ENCODE measurements around the gene SLC51B.
"Not testable (repeated sequence)": the region's sequence is repeated elsewhere in the genome, so short reads cannot be mapped to it uniquely, and the experiment has no call there.

Gene SLC51B

DNA sequence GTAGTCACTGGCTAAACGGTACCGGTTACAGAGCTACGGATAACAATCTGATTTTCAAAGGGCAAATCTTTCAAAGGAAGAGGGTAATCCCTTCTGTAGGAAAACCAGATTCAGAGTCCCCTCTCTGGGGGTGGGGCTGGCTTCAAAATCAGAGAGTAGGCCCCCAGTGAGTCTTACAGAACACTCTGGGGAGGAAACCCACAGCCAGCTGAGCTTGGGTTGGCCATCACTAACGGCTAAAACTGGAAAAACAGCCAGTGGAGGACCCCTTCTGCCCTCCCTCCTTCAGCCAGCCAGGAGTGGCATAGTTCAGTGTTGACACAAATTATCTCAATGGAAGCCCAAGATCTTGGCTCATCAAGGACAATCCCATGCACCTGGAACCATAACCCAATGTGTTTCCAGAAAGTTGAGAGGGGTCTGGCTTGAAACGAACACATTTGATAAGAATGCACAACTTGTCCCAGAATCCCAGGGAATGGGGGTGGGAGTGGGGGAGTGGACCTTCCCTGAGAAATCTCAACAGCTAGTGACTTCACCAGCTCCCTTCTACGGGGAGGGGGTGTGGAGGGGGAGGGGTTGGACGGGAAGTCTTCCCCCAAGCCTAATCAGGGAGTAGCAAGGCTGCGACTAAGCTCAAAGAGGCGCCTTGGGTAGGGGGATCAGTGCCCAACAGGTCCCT, 21.6 kb downstream of the SLC51B start:
- peaks cover 43% of the 10 kb centered on the region for H3K27me3 Mint-ChIP-seq (ENCODE audit: low read depth)

DNA sequence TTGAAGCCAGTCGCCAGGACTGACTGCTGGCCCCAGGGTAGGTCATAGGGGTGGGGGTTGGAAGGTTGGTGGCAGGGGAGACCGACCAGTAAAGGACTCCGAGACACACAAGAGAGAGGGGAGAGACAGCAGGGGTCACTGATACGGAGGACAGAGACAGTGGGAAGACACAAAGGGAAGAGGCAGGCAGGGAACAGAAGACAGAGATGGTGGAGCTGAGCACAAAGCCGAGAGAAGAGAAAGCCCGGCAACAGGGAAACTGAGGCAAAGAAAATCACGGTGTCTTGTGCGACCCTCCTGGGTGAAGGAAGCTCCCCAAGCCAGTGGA, 22.1 kb downstream of the SLC51B start:
- H3K36me3 Mint-ChIP-seq (ENCODE audit: low read depth): no peaks in the 10 kb centered on the region
- H3K4me3 Mint-ChIP-seq: no peak overlapping the region
- H3K27me3 Mint-ChIP-seq (ENCODE audit: low read depth): peaks cover 43% of the 10 kb centered on the region
- H3K27ac Mint-ChIP-seq: no peak overlapping the region
- peaks cover 2% of the 10 kb centered on the region for H3K4me1 Mint-ChIP-seq (ENCODE audit: low read depth)
- no peaks in the 10 kb centered on the region for H3K9me3 Mint-ChIP-seq

More for the DNA sequence above, 21.6 kb downstream of the SLC51B start:
- Mint-ChIP-seq H3K4me3 (no peak overlapping the region), H3K9me3 (no peaks in the 10 kb centered on the region), H3K36me3 (ENCODE audit: low read depth) (no peaks in the 10 kb centered on the region), H3K27ac (no peak overlapping the region), H3K4me1 (ENCODE audit: low read depth) (peaks cover 2% of the 10 kb centered on the region)

DNA sequence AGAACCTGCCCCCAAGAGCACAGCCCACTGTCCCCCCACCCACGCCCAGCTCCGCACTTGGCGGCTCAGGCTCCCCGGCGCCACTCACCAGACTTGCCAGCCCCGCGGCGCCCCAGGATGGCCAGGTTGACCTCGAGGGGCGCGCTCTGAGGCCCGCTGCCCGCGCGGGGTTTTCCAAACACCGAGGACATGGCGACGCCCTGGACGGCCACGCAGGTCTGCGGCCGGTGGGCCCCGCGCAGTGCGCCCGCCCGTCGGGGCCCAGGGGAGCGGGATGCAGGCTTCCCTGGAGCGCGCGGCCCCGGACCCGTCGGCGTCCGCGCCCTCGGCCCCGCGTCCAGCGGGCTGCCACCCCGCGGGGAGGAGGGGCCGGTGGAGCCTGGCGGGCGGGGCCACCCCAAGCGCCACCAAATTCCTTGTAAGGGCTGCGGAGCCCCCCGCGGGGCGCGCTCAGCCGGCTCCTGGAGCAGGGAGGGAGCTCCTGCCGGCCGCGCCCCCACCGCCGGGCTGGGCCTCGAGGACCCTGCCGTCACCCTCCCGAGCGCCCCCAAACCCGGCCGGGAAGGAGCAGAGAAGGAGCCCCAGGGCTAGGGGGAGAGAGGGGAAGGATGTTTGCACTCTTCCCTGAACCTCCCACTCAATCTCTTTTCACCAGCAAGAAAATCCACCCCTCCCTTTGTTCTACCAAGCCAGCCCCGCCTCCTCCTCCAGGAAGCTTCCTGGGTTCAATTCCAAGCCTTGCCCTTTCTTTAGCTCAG, 22.6 kb downstream of the SLC51B start, which contains the start of gene RASL12:
RASL12 (minus strand) TSS at position 347 of the 758 bp plus-strand sequence; CDS start at position 191, 156 bp downstream.
- no peak within 1 kb of the TSS for H3K4me3 Mint-ChIP-seq
- H3K36me3 Mint-ChIP-seq (ENCODE audit: low read depth): no peaks in the 10 kb centered on the region
- peaks cover 43% of the 10 kb centered on the region for H3K27me3 Mint-ChIP-seq (ENCODE audit: low read depth)
- H3K4me1 Mint-ChIP-seq (ENCODE audit: low read depth): peaks cover 2% of the 10 kb centered on the region
- H3K9me3 Mint-ChIP-seq: no peaks in the 10 kb centered on the region
- H3K27ac Mint-ChIP-seq: no peak within 1 kb of the TSS

DNA sequence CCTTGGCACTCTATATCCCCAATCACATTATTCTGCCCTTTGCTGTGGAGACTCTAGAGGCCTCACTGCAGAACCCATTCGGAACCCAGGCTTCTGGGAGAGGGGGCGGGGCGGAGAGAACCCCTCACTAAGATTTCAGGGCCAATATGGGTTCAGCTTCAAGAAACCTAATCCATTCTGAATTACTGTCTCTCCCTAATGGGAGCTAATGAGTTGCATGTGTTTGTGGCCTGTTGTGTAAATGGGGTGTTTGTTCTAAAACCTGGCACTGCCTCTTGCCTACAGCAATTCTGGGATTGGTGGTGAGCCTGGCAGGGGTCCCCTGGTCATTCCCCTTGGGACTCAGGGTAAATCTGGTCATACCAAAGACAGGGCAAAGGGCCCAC, 23.2 kb downstream of the SLC51B start:
- Mint-ChIP-seq H3K9me3 (no peaks in the 10 kb centered on the region), H3K4me3 (no peak overlapping the region), H3K36me3 (ENCODE audit: low read depth) (no peaks in the 10 kb centered on the region), H3K27ac (no peak overlapping the region), H3K4me1 (ENCODE audit: low read depth) (peaks cover 2% of the 10 kb centered on the region), H3K27me3 (ENCODE audit: low read depth) (peaks cover 43% of the 10 kb centered on the region)

DNA sequence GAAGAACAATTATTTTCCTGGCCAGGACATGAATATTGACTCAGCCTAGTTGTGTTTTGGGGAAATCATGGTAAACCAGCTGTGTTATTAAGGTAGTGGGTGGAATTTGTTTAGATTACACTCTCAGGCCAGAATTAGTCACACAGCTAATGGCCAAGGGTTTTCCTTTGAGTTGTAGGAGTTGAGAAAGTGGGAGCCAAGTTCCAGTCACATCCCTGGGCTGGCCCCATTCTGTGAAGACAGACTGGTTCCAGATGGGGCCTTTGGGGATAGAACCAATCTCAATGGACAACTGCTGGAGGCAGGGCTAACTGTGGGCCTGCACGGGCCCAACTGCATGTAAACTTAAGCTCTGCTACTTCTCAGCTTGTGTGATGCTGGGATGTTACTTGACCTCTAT, 24.0 kb downstream of the SLC51B start:
- peaks cover 2% of the 10 kb centered on the region for H3K4me1 Mint-ChIP-seq (ENCODE audit: low read depth)
- H3K4me3 Mint-ChIP-seq: no peak overlapping the region
- no peaks in the 10 kb centered on the region for H3K9me3 Mint-ChIP-seq
- H3K27ac Mint-ChIP-seq: no peak overlapping the region
- H3K36me3 Mint-ChIP-seq (ENCODE audit: low read depth): no peaks in the 10 kb centered on the region
- peaks cover 43% of the 10 kb centered on the region for H3K27me3 Mint-ChIP-seq (ENCODE audit: low read depth)

DNA sequence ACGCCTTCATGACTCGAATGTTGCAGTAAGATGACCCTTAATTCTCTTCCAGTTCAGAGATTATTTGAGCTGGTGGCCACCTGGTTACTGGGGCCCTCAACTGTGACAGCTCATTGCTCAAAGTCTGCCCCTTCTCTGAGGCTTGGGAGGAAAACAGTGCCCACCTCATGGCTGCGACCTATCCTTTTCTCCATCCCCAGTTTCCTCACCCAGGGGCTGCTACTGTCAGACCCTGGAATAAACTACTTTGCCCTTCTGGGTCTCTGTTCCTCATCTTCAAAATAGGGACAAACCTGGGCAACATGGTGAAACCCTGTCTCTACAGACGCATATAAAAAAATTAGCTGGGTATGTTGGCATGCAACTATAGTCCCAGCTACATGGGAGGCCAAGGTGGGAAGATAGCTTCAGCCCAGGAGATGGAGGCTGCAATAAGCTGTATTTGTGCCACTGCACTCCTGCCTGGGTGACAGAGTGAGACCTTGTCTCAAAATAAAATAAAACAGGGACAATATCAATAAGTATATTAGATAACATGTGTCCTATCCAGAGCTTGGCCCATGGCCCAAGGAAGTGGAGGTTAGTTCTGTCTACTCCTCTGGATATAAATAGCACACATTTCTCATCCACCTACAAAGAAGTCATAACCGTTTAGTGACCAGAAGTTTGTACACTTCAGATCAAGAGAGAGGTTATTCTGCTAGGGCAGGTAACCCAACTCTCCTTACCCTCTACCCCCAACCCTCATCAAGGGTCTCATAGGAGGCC, 24.8 kb downstream of the SLC51B start:
- peaks cover 43% of the 10 kb centered on the region for H3K27me3 Mint-ChIP-seq (ENCODE audit: low read depth)
- no peak overlapping the region for H3K4me3 Mint-ChIP-seq
- peaks cover 2% of the 10 kb centered on the region for H3K4me1 Mint-ChIP-seq (ENCODE audit: low read depth)
- no peaks in the 10 kb centered on the region for H3K36me3 Mint-ChIP-seq (ENCODE audit: low read depth)
- H3K9me3 Mint-ChIP-seq: no peaks in the 10 kb centered on the region
- no peak overlapping the region for H3K27ac Mint-ChIP-seq

DNA sequence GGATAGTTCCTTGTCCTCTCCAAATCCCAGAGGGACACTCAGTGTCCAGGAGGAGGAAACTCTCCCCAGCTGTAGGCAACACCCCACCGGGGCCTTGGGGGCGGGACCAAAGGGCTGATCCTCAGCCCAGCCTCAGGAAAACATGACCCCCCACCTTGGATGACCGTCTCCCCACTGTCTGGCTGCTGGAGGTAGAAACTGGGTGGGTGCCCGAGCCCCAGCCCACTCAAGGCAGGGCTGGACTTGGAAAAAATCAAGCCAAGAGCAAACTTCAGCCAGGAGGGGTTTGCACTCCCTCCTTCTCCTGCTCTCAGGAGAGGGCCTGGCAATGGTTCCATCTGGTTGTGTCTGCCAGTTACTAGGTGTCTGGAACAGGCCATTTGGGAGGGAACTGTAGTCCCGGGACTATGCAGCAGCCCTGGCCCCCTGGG, 26.2 kb downstream of the SLC51B start:
- Mint-ChIP-seq H3K27me3 (ENCODE audit: low read depth) (peaks cover 33% of the 10 kb centered on the region), H3K36me3 (ENCODE audit: low read depth) (no peaks in the 10 kb centered on the region), H3K27ac (no peak overlapping the region), H3K9me3 (no peaks in the 10 kb centered on the region), H3K4me1 (ENCODE audit: low read depth) (peaks cover 2% of the 10 kb centered on the region), H3K4me3 (no peak overlapping the region)

DNA sequence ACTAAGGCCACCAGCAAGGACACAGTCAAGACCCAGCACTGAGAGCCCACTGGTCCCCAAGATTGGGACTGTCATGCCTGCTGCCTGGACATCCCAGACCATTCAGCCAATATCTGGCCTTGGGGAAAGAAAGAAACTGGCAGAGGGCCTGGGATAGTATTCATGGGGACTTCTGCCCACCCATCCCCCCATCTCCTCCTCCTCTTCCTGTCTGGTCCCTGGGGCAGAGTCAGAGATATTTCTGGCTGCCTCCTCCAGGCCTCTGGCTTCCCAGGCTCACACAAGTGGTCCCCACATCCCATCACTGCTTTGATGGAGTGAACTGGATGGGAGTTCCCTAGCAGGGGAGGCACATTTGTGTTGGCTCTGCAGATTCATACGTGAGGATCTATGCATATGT, 26.8 kb downstream of the SLC51B start:
- Mint-ChIP-seq H3K36me3 (ENCODE audit: low read depth) (no peaks in the 10 kb centered on the region), H3K27ac (no peak overlapping the region), H3K4me1 (ENCODE audit: low read depth) (peaks cover 2% of the 10 kb centered on the region), H3K4me3 (no peak overlapping the region), H3K9me3 (no peaks in the 10 kb centered on the region), H3K27me3 (ENCODE audit: low read depth) (peaks cover 29% of the 10 kb centered on the region)

DNA sequence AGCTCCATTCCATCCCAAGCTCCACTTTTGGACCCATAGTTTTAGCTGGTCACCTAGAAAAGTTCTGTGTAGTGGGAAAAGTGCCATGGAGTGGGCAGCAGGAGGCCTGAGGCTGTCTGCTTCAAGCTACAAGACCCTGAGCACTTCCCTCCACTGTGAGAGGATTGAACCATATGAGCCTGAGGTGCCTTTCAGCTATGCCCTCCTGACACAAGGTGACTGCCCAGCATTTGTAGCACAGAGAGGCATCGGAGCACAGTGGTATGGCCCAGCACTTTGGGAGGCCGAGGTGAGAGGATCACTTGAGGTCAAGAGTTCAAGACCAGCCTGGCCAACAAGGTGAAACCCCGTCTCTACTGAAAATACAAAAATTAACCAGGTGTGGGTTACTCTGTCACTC, 27.4 kb downstream of the SLC51B start:
- no peak overlapping the region for H3K4me3 Mint-ChIP-seq
- H3K27ac Mint-ChIP-seq: no peak overlapping the region
- peaks cover under 1% of the 10 kb centered on the region for H3K4me1 Mint-ChIP-seq (ENCODE audit: low read depth)
- H3K36me3 Mint-ChIP-seq (ENCODE audit: low read depth): no peaks in the 10 kb centered on the region
- no peaks in the 10 kb centered on the region for H3K9me3 Mint-ChIP-seq
- H3K27me3 Mint-ChIP-seq (ENCODE audit: low read depth): peaks cover 24% of the 10 kb centered on the region

DNA sequence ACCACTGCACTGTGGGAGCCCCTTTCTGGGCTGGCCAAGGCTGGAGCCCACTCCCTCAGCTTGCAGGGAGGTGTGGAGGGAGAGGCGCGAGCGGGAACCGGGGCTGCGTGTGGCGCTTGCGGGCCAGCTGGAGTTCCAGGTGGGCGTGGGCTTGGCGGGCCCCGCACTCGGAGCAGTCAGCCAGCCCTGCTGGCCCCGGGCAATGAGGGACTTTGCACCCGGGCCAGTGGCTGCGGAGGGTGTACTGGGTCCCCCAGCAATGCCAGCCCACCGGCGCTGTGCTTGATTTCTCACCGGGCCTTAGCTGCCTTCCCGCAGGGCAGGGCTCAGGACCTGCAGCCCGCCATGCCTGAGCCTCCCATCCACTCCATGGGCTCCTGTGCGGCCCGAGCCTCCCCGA, 29.8 kb downstream of the SLC51B start:
- H3K4me3 Mint-ChIP-seq; H3K36me3 Mint-ChIP-seq (ENCODE audit: low read depth); H3K9me3 Mint-ChIP-seq; H3K27ac Mint-ChIP-seq; H3K4me1 Mint-ChIP-seq (ENCODE audit: low read depth): not testable (repeated sequence)
- peaks cover 22% of the 10 kb centered on the region for H3K27me3 Mint-ChIP-seq (ENCODE audit: low read depth)

DNA sequence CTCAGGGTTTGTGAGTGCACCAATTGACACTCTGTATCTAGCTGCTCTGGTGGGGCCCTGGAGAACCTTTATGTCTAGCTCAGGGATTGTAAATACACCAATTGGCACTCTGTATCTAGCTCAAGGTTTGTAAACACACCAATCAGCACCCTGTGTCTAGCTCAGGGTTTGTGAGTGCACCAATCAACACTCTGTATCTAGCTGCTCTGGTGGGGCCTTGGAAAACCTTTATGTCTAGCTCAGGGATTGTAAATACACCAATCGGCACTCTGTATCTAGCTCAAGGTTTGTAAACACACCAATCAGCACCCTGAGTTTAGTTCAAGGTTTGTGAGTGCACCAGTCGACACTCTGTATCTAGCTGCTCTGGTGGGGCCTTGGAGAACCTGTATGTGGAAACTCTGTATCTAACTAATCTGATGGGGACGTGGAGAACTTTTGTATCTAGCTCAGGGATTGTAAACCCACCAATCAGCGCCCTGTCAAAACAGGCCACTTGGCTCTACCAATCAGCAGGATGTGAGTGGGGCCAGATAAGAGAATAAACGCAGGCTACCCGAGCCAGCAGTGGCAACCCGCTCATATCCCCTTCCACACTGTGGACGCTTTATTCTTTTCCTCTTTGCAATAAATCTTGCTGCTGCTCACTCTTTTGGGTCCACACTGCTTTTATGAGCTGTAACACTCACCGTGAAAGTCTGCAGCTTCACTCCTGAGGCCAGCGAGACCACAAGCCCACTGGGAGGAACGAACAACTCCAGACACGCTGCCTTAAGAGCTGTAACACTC, 30.6 kb downstream of the SLC51B start:
- H3K27me3 Mint-ChIP-seq (ENCODE audit: low read depth): peaks cover 21% of the 10 kb centered on the region
- not testable (repeated sequence) for H3K27ac Mint-ChIP-seq; H3K4me1 Mint-ChIP-seq (ENCODE audit: low read depth); H3K36me3 Mint-ChIP-seq (ENCODE audit: low read depth); H3K9me3 Mint-ChIP-seq; H3K4me3 Mint-ChIP-seq

DNA sequence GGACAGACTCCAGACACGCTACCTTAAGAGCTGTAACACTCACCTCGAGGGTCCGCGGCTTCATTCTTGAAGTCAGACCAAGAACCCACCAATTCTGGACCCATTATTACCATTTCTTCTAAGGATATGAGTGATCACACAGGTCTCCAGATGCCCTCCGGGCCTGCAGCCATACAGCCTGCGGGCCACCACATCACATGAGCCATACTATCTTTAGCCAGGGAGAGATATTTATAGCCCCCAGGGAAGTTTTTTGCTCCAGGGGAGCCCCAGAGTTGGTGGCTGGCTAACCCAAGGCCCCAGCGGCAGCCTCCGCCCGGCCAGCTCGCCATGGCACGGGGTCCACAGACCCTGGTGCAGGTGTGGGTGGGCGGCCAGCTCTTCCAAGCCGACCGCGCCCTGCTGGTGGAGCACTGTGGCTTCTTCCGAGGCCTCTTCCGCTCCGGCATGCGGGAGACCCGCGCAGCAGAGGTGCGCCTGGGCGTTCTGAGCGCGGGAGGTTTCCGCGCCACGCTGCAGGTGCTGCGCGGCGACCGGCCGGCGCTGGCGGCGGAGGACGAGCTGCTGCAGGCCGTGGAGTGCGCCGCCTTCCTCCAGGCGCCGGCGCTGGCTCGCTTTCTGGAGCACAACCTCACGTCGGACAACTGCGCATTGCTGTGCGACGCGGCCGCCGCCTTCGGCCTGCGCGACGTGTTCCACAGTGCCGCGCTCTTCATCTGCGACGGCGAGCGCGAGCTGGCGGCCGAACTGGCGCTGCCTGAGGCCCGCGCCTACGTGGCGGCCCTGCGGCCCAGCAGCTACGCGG, 31.5 kb downstream of the SLC51B start, which contains the start of gene KBTBD13:
KBTBD13 (plus strand) TSS at position 261 of the 805 bp plus-strand sequence; CDS start at position 331, 70 bp downstream.
- H3K27me3 Mint-ChIP-seq (ENCODE audit: low read depth): peaks cover 21% of the 10 kb centered on the region
- H3K36me3 Mint-ChIP-seq (ENCODE audit: low read depth): no peaks in the 10 kb centered on the region
- H3K4me3 Mint-ChIP-seq: no peak within 1 kb of the TSS
- H3K4me1 Mint-ChIP-seq (ENCODE audit: low read depth): peaks cover 5% of the 10 kb centered on the region
- no peaks in the 10 kb centered on the region for H3K9me3 Mint-ChIP-seq
- no peak within 1 kb of the TSS for H3K27ac Mint-ChIP-seq

DNA sequence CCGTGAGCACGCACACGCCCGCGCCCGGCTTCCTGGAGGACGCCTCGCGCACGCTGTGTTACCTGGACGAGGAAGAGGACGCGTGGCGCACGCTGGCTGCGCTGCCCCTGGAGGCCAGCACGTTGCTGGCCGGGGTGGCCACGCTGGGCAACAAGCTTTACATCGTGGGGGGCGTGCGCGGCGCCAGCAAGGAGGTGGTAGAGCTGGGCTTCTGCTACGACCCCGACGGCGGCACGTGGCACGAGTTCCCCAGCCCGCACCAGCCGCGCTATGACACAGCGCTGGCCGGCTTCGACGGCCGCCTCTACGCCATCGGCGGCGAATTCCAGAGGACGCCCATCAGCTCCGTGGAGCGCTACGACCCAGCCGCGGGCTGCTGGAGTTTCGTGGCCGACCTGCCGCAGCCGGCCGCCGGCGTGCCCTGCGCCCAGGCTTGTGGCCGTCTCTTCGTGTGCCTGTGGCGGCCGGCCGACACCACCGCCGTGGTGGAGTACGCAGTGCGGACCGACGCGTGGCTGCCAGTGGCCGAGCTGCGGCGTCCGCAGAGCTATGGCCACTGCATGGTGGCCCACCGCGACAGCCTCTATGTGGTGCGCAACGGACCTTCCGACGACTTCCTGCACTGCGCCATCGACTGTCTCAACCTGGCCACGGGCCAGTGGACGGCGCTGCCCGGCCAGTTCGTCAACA, 32.2 kb downstream of the SLC51B start:
- Mint-ChIP-seq H3K9me3 (no peaks in the 10 kb centered on the region), H3K27ac (no peak overlapping the region), H3K36me3 (ENCODE audit: low read depth) (no peaks in the 10 kb centered on the region), H3K27me3 (ENCODE audit: low read depth) (peaks cover 24% of the 10 kb centered on the region), H3K4me1 (ENCODE audit: low read depth) (peaks cover 8% of the 10 kb centered on the region), H3K4me3 (no peak overlapping the region)

All from T-helper 1 cell treated with Interleukin-12 subunit alpha and Interleukin-12 subunit beta and Interleukin-4 antibody, amounts not matched to agents 30 μg/mL and 1 μg/mL, for 36 hours (primary cell).